ENCODE results near the gene PPP1R9B.
A peak's percentile ranks its signal among the peaks of the same experiment; 100 is the strongest.

DNA sequence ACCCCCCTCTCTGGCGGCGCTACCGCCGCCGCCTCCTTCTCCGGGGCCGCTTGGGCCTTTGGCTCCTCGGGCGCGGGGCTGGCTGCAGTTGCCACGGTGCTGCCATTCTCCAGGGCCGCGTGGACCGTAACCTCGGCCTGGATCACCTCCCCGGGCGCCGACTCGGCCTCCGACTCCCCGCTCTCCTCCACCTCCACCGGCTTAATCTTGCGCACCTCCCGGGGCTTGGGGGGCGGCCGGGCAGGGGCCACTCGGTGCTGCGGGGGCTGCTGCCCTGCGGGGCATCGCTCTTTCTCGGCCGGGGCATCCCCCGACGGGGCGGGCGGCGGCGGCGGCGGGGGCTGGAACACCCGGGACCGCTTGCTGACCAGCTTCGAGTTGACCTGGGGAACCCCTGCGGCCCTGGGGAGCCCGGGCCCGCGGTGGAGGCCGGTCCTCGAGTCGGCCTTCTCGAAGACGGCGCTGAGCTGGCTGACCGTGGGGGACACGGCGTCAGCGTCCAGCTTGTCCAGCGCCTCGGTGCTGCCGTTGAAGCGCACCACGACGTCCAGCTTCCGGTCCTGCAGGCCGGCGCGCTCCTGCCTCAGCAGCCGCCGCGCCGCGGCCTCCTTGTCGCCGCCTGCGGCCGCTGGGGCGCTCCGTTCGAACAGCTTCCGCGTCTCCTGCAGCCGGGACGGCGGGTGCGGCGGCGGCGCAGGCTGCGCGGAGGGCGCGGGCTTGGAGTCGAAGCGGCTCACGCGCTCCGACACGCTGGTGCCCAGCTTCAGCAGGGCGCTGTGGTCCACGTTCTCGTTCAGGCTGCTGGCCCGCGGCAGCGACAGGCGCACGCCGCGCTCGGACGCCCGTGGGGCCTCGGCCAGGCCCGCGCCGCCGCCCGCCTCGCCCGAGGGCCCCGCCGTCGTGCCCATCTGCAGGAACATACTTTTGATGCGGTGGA, 792 bp downstream of the PPP1R9B start:
- TF ChIP-seq, protein P1, sequence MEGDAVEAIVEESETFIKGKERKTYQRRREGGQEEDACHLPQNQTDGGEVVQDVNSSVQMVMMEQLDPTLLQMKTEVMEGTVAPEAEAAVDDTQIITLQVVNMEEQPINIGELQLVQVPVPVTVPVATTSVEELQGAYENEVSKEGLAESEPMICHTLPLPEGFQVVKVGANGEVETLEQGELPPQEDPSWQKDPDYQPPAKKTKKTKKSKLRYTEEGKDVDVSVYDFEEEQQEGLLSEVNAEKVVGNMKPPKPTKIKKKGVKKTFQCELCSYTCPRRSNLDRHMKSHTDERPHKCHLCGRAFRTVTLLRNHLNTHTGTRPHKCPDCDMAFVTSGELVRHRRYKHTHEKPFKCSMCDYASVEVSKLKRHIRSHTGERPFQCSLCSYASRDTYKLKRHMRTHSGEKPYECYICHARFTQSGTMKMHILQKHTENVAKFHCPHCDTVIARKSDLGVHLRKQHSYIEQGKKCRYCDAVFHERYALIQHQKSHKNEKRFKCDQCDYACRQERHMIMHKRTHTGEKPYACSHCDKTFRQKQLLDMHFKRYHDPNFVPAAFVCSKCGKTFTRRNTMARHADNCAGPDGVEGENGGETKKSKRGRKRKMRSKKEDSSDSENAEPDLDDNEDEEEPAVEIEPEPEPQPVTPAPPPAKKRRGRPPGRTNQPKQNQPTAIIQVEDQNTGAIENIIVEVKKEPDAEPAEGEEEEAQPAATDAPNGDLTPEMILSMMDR (IDR thresholded peaks at IDR 0.05) = peak in 1 of 4 experiments; percentile 43
- TF ChIP-seq POLR2A (IDR thresholded peaks at IDR 0.05) (peak; percentile 24), POLR2AphosphoS5 (IDR thresholded peaks at IDR 0.05) (no peak)

Measured in prostate gland (tissue), 2 donors.